Dendritic cell treated with granulocyte-macrophage colony-stimulating factor and Interleukin-4, amounts not matched to agents 40 ng/mL and 50 ng/mL, for 4 days (primary cell): ENCODE data around the gene MSX1.

ENCODE experiments used
- H3K27ac Mint-ChIP-seq: one replicate; pipeline ENCODE4 v1.8.0; 2022; ENCODE audit warnings: mild to moderate bottlenecking, mixed read lengths
- H3K27me3 Mint-ChIP-seq: one replicate; pipeline ENCODE4 v1.8.0; 2022; ENCODE audit warnings: mild to moderate bottlenecking, mixed read lengths
- H3K36me3 Mint-ChIP-seq: one replicate; pipeline ENCODE4 v1.8.0; 2022; ENCODE audit warnings: low read depth, mixed read lengths
- H3K4me1 Mint-ChIP-seq: one replicate; pipeline ENCODE4 v1.8.0; 2022; ENCODE audit warnings: low read depth, mixed read lengths
- H3K4me3 Mint-ChIP-seq: one replicate; pipeline ENCODE4 v1.8.0; 2022; ENCODE audit warnings: mild to moderate bottlenecking, moderate library complexity, mixed read lengths
- H3K9me3 Mint-ChIP-seq: one replicate; pipeline ENCODE4 v1.8.0; 2022; ENCODE audit warnings: mixed read lengths
- intact Hi-C: fragments of 100-400 bp; cut with micrococcal nuclease; formaldehyde crosslinking; loops from one replicate; pipeline ENCODE4 v1.15.0; 2022

MSX1 gene

GRCh38 chr4:4875611-4876010, 16.1 kb downstream of the MSX1 start:
- H3K27me3 Mint-ChIP-seq: peaks cover 56% of the 10 kb centered on the region
- H3K36me3 Mint-ChIP-seq: no peaks in the 10 kb centered on the region
- intact Hi-C loops: no loop called here
- peaks cover 4% of the 10 kb centered on the region for H3K4me1 Mint-ChIP-seq
- H3K9me3 Mint-ChIP-seq: no peaks in the 10 kb centered on the region
- no peak overlapping the region for H3K27ac Mint-ChIP-seq
- no peak overlapping the region for H3K4me3 Mint-ChIP-seq

- H3K27ac Mint-ChIP-seq: no peak overlapping the region
- peaks cover 47% of the 10 kb centered on the region for H3K27me3 Mint-ChIP-seq
- peaks cover 4% of the 10 kb centered on the region for H3K4me1 Mint-ChIP-seq
- no peaks in the 10 kb centered on the region for H3K9me3 Mint-ChIP-seq
- H3K36me3 Mint-ChIP-seq: no peaks in the 10 kb centered on the region
- H3K4me3 Mint-ChIP-seq: no peak overlapping the region
- intact Hi-C loops: no loop called here
These were observed 17.6 kb downstream of the MSX1 start for GRCh38 chr4:4876945-4877661.

- Mint-ChIP-seq H3K36me3 (no peaks in the 10 kb centered on the region), H3K4me1 (no peaks in the 10 kb centered on the region), H3K27ac (no peak overlapping the region), H3K9me3 (no peaks in the 10 kb centered on the region), H3K27me3 (peaks cover 18% of the 10 kb centered on the region), H3K4me3 (no peak overlapping the region)
- intact Hi-C loops: loop anchor here (5.0 kb wide), 1 partner anchor 393 kb away; no protein-coding TSS in a partner anchor
These were observed 21.0 kb downstream of the MSX1 start for GRCh38 chr4:4880492-4880891.

GRCh38 chr4:4881432-4881831, 22.0 kb downstream of the MSX1 start:
- no peak overlapping the region for H3K4me3 Mint-ChIP-seq
- intact Hi-C loops: loop anchor here (5.0 kb wide), 1 partner anchor 394 kb away; no protein-coding TSS in a partner anchor
- no peak overlapping the region for H3K27ac Mint-ChIP-seq
- no peaks in the 10 kb centered on the region for H3K36me3 Mint-ChIP-seq
- peaks cover 17% of the 10 kb centered on the region for H3K27me3 Mint-ChIP-seq
- no peaks in the 10 kb centered on the region for H3K9me3 Mint-ChIP-seq
- no peaks in the 10 kb centered on the region for H3K4me1 Mint-ChIP-seq

DNA sequence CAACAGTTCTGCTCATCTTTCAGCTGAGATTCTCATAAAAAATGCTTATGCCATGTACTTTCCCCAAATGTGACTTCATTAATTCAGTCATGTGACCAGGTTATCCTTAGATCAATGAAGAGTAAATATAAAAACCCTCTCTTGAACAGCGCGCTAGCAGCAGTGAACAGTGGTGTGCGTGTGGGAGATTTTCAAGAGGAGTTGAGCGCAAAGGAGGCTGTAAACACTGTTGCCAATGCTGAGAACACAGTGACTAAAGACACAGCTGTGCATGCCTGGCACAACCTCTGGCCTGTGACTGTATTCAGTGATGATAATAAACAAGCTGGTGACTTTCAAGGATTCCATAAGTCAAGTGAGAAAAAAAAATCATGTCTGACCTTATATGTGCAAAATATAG, 25.1 kb downstream of the MSX1 start:
- H3K36me3 Mint-ChIP-seq: no peaks in the 10 kb centered on the region
- H3K27ac Mint-ChIP-seq: no peak overlapping the region
- intact Hi-C loops: loop anchor here (5.0 kb wide), 1 partner anchor 397 kb away; no protein-coding TSS in a partner anchor
- peaks cover 16% of the 10 kb centered on the region for H3K27me3 Mint-ChIP-seq
- H3K4me1 Mint-ChIP-seq: no peaks in the 10 kb centered on the region
- H3K4me3 Mint-ChIP-seq: no peak overlapping the region
- no peaks in the 10 kb centered on the region for H3K9me3 Mint-ChIP-seq

DNA sequence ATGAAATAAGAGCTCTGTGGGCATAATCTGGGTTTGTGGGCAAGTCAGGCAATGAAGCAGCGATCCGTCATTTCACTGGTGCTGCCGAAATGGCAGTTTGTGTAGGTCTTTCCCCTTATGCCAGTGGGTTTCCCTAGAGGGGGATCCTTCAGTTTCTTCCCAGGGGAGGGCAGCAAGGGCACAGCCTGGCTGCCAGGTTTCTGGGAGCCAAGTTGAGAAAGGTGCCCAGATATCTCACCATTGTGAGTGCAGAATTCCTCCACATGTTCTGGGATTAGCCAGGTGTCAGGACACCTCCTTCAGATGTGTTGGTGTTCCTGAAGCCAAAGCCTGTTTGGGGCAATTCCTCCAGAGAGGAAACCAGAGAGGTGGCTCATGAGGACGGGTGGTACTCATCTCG, 28.0 kb downstream of the MSX1 start:
- Mint-ChIP-seq H3K27ac (no peak overlapping the region), H3K4me3 (no peak overlapping the region), H3K9me3 (no peaks in the 10 kb centered on the region), H3K36me3 (no peaks in the 10 kb centered on the region), H3K27me3 (peaks cover 14% of the 10 kb centered on the region), H3K4me1 (no peaks in the 10 kb centered on the region)
- intact Hi-C loops: no loop called here

- Mint-ChIP-seq H3K4me3 (no peak overlapping the region), H3K9me3 (no peaks in the 10 kb centered on the region), H3K27me3 (peaks cover 13% of the 10 kb centered on the region), H3K4me1 (no peaks in the 10 kb centered on the region), H3K27ac (no peak overlapping the region), H3K36me3 (no peaks in the 10 kb centered on the region)
- intact Hi-C loops: no loop called here
These were observed 29.2 kb downstream of the MSX1 start for GRCh38 chr4:4888695-4889094.

DNA sequence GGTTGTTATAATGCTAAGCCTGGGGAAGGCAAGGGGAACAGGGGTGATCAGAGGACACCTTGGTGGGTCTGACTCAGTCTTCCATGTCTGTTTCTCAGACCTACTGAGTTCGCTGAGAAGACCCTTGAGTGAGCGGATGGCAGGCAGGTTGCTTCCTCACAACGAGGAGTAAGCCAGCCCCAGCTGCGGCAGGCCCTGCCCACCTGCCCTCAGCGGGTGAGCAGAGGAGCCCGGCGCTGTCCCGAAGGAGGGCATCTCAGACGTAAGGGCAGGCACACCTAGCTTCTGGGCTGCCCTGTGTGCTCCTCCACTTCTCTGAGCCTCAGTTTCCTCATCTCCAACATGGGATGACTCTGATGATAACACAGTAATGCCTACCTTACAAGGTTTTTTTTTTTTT, 30.3 kb downstream of the MSX1 start:
- Mint-ChIP-seq H3K4me3 (no peak overlapping the region), H3K36me3 (no peaks in the 10 kb centered on the region), H3K27me3 (peaks cover 11% of the 10 kb centered on the region), H3K4me1 (no peaks in the 10 kb centered on the region), H3K27ac (no peak overlapping the region), H3K9me3 (no peaks in the 10 kb centered on the region)
- intact Hi-C loops: no loop called here

DNA sequence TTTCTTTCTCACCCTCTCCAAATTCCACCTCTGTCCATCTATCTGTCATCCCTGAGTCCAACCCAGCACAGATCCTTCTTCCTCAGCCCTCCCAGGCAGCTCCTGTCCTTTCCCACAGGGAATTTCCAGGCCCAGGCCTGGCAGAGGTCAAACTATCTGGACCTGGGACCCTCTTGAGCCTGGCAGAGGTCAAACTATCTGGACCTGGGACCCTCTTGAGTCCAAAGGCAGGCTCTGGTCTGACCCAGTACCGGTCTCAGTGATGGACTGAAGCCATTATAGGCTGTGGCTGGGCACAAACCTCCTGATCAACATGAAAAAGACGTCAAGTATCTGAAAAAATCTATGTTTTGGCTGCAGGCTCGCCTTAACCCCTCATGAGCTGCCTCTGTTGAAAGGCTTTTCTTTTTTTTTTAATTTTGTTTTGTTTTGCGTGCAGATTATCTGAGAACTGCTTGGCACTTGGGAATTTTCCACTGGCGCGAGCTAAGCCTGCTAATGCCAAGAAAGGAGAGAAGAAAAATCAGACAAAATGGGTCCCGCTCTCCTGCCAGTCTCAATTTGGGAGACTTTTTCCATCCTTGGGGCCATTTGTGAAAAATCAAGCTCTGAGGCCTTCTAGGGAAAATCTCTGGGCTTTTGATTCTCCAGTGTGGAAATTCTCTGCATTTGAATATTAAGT, 31.2 kb downstream of the MSX1 start:
- no peak overlapping the region for H3K4me3 Mint-ChIP-seq
- no peaks in the 10 kb centered on the region for H3K36me3 Mint-ChIP-seq
- intact Hi-C loops: no loop called here
- H3K27ac Mint-ChIP-seq: no peak overlapping the region
- no peaks in the 10 kb centered on the region for H3K9me3 Mint-ChIP-seq
- H3K27me3 Mint-ChIP-seq: peaks cover 9% of the 10 kb centered on the region
- no peaks in the 10 kb centered on the region for H3K4me1 Mint-ChIP-seq

GRCh38 chr4:4893721-4894120, 34.3 kb downstream of the MSX1 start:
- no peak overlapping the region for H3K4me3 Mint-ChIP-seq
- H3K9me3 Mint-ChIP-seq: no peaks in the 10 kb centered on the region
- H3K36me3 Mint-ChIP-seq: no peaks in the 10 kb centered on the region
- H3K27ac Mint-ChIP-seq: no peak overlapping the region
- peaks cover 6% of the 10 kb centered on the region for H3K27me3 Mint-ChIP-seq
- intact Hi-C loops: no loop called here
- no peaks in the 10 kb centered on the region for H3K4me1 Mint-ChIP-seq

DNA sequence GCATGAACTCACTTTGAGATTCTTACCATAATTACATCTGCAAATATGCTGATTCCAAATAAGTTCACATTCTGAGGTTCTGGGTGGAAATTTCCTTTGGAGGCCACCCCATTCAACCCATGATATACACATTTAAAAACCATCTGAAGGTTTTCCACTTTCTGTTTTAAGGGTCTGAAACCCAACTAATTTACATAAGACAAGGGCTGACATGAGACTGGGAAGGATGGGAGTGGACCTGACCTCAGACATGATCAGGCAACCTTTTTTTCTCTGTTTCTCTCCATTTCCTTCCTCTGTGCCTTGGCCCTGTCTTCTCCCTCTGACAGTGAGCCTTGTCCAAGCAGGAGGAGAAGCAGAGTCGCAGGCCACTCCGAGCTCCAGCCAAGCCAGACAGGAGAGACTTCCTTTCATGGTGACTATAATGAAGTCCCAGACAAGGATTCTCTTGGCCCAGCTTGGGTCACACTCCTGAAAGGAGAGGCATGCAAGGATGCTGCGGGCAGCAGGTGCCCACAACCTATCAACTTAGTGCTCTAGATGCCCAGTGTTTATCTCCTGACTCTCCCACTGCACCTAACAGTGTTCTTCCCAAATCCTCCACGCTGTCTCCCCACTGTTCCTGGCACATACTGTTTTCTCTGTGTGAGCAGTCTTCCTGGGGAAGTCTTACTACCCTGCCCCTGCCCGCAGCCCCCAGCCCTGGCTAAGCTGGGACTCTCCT, 39.9 kb downstream of the MSX1 start:
- H3K27me3 Mint-ChIP-seq: peaks cover 3% of the 10 kb centered on the region
- no peaks in the 10 kb centered on the region for H3K4me1 Mint-ChIP-seq
- peaks cover 20% of the 10 kb centered on the region for H3K9me3 Mint-ChIP-seq
- H3K36me3 Mint-ChIP-seq: no peaks in the 10 kb centered on the region
- no peak overlapping the region for H3K27ac Mint-ChIP-seq
- intact Hi-C loops: no loop called here
- no peak overlapping the region for H3K4me3 Mint-ChIP-seq

GRCh38 chr4:4901877-4902276, 42.4 kb downstream of the MSX1 start:
- intact Hi-C loops: no loop called here
- peaks cover 6% of the 10 kb centered on the region for H3K27me3 Mint-ChIP-seq
- peaks cover 20% of the 10 kb centered on the region for H3K9me3 Mint-ChIP-seq
- no peaks in the 10 kb centered on the region for H3K36me3 Mint-ChIP-seq
- no peaks in the 10 kb centered on the region for H3K4me1 Mint-ChIP-seq
- no peak overlapping the region for H3K4me3 Mint-ChIP-seq
- no peak overlapping the region for H3K27ac Mint-ChIP-seq

DNA sequence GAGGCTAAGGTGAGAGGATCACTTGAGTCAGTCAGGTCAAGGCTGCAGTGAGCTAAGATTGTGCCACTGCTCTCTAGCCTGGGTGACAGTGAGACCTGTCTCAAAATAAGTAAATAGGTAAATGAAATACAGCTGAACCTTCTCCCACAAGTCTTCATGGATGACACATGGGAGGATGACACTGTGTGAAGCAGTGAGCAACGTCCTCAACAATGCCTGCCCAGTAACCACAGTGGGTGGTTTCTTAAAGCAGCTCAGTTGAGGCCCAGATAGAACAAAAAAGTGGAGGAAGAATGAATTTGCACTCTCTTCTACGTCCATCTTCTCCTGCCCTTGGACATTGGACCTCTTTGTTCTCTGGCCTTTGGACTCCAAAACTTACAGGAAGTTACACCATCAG, 52.7 kb downstream of the MSX1 start:
- H3K27me3 Mint-ChIP-seq: peaks cover 5% of the 10 kb centered on the region
- intact Hi-C loops: no loop called here
- H3K36me3 Mint-ChIP-seq: no peaks in the 10 kb centered on the region
- H3K4me1 Mint-ChIP-seq: no peaks in the 10 kb centered on the region
- no peaks in the 10 kb centered on the region for H3K9me3 Mint-ChIP-seq
- no peak overlapping the region for H3K27ac Mint-ChIP-seq
- H3K4me3 Mint-ChIP-seq: no peak overlapping the region

DNA sequence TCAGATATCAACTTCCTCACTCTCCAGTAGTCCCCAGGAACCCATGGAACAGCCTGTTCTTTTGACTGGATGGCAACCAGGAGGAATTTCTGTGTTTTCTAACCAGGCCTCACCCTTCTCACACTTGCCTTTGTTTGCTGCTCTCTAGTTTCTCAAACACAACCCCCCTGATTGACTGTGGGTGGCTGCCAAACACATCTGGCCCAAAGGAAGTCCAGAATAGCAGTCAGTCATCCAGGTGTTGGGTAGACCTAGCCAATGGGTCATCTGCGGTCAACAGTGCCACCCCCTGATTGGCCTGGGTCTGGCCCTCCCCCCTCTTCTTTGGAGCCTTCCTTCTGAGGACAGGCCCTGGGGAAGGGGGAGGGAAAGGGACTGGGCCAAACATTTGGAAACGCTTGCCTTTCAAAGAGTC, 53.7 kb downstream of the MSX1 start:
- Mint-ChIP-seq H3K4me3 (no peak overlapping the region), H3K9me3 (no peaks in the 10 kb centered on the region), H3K4me1 (no peaks in the 10 kb centered on the region), H3K36me3 (no peaks in the 10 kb centered on the region), H3K27me3 (peaks cover 2% of the 10 kb centered on the region), H3K27ac (no peak overlapping the region)
- intact Hi-C loops: no loop called here
